Keratinocyte (primary cell): ENCODE results near the gene LRRC17.

Experiments used
- CTCF ChIP-seq, 3 experiments: IDR thresholded peaks in 1 of 3; conservative IDR thresholded peaks in 1 of 3; optimal IDR thresholded peaks in 1 of 3; 2 replicates in 2 of 3; 3 replicates in 1 of 3; pipeline versions ENCODE3 to v1.5.1; 2011; ENCODE audit warnings: low read length in 3 of 3, mild to moderate bottlenecking in 3 of 3, moderate library complexity in 2 of 3, control low read depth in 1 of 3, inconsistent platforms in 1 of 3; ENCODE audit not compliant: insufficient read depth in 2 of 3; ENCODE audit errors: extremely low read depth in 1 of 3
- EZH2 ChIP-seq: IDR thresholded peaks from one replicate; pipeline ENCODE4 v1.6.1; 2012; ENCODE audit warnings: inconsistent platforms, mild to moderate bottlenecking, low read length, moderate library complexity

DNA sequence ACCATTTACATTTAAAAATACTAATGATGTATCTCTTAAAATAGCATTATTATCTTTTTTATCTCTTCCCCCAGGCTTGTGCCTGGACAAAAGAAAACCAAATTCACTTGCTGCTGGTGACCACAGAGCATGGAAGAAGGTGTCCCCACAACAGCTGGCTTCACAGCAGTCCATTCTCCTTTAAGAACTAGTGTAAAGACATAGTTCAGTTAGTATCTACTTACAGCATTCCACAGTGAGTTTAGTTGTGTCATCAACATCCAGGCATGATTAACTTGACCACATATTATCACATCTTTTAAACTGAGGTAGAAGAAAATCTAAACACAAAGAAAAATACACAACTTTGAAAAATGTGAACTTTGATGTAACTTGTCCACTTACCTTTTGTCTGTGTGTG, 55.0 kb downstream of the LRRC17 start:
- TF ChIP-seq CTCF (optimal IDR thresholded peaks at IDR 0.05 in 1 of 3, IDR thresholded peaks at IDR 0.05 in 1 of 3, conservative IDR thresholded peaks at IDR 0.05 in 1 of 3; ENCODE audit: extremely low read depth in 1 of 3, insufficient read depth in 2 of 3, low read length in 3 of 3) (no peak), EZH2 (no peak)
